Non-pigmented ciliary epithelial cell (primary cell): Measurements from ENCODE around the gene NAALADL2.
"Not testable (repeated sequence)": the region's sequence is repeated elsewhere in the genome, so short reads cannot be mapped to it uniquely, and the experiment has no call there.

Source experiments
- DNase-seq: peaks from one replicate; pipeline ENCODE4 v3.0.0-alpha.2; 2010; ENCODE audit warnings: low read depth

NAALADL2 gene

GRCh38 chr3:175267121-175267531 lies 408.0 kb downstream of the NAALADL2 start:
- no peak for DNase-seq

DNA sequence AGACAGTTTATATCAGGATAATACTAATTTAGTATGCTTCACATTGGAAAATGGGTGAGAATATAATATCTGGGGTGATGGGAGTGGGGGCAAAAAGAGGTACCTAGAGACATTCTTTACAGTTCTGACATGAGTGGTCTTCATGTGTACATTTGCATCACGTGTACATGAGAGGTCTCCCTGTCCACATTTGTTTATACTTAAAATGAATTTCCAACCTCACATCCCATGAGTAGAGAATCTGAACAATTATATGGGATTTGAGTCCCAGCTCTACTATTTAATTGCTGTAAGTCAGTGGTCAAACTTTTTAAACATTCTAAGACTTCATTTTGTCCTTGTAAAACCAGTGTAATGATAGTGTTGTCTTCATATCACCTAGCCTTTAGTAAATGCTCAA lies 408.4 kb downstream of the NAALADL2 start:
- DNase-seq: no peak

DNA sequence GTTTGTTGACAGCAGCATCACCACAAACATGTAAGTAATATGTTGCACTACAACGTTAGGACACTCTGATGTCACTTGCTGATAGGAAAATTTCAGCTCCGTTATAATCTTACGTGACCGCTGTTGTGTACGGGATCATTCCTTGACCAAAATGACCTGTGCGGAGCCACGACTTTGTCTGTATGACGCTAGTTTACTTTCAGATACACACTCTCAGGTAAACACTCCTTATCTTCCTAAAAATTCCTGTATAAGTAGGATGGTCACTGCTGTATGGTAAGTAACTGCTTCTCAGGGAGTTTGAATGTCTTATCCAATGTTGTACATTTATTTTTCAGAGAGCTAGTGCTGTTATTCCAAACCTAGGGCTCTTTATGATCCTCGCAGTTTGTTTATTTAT lies 410.3 kb downstream of the NAALADL2 start:
- DNase-seq: no peak

DNA sequence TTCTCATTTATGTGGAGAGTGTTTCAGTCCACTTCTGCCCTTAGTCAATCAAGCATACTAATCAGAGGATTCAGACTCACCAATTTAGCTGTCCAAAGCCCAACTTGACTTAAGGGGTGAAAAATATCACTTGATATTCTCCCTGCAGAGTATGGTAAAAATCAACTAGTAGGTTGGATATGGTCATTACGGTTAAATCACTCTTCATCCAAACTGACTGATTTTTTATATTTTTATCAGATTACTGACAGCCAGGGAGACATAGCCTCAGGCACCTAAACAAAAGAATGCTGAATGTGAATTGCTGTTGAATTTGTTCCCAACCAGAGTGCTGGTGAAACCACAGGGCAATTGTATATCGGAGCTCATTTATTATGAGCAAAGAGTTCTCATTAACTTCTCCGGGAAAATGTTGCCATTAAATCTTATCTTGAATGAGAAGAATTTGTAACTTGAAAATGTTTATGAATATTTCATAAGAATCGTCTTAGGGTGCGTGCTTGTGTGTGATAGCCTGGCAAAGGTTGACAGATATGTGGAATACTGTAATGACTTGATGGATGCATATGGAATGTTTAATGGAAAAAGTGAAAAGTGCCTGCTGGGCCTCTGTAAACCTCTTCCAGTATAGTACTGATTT lies 411.2 kb downstream of the NAALADL2 start:
- DNase-seq: no peak

DNA sequence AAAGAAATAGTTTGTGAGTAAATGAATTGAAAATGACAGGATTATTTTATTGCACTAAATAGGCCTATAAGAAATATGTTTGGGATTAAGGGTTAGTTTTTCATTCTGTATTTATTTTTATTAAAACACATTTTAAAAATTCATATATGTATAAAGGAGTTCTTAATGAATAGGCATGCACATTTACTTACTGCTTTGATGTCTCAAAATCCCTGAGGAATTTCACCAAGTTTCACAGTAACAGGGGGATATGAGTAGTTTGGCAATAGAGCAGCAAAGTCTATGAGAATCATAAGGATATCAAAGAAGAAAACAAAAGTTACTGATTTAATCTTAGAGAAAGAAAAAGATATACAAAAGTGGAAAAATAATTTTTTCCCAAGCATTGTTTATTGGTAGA lies 411.7 kb downstream of the NAALADL2 start:
- DNase-seq: no peak

- DNase-seq: not testable (repeated sequence)
Observed at GRCh38 chr3:175271465-175271864, 412.3 kb downstream of the NAALADL2 start.

GRCh38 chr3:175272392-175272791 lies 413.3 kb downstream of the NAALADL2 start:
- no peak for DNase-seq

- DNase-seq: no peak
Observed at GRCh38 chr3:175273573-175273972, 414.4 kb downstream of the NAALADL2 start.

DNA sequence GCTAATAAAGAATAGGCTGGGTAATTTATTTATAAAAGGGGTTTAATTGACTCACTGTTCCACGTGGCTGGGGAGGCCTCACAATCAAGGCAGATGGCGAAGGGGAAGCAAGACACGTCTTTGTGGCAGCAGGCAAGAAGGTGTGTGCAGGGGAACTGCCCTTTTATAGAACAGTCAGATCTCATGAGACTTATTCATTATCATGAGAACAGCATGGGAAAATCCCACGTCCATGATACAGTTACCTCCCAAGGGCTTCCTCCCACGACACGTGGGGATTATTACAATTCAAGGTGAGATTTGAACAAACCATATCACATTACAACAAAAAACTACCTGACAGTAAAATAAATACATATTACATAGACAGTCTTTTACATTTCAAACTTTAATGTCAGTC lies 414.9 kb downstream of the NAALADL2 start:
- DNase-seq: no peak

DNA sequence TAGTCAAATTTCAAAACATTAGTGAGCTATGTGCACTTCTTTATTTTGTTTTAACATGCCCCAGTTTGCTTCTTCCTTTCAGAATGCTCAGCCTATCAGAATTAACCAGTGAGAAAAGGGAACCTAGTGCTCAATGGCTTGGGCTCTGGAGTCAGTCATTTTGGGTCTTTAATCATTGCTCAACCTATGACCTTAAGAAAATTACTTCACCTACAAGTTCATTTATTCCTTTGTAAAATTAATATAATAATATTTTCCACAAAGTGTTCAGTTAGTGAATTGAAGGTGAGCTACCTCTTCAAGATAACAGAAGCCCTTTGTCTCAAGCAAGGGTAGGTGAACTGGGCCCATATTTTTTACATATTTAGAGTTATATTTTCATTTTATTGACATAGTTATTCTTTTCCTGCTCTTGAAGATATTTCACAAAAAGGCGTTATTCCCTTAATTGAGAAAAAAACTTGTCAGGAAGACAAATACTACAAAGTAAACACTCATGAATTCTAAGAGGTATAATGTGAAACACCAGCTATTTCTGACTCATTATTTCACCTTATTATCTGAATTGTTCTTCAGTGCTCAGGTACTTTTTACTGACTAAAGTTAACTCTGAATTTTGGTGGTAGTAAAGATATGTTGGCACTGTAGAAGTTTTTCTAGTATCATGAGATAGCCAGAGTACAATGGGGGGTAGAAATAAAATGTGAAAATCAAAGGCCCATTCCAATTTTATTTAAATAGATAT lies 415.5 kb downstream of the NAALADL2 start:
- no peak for DNase-seq

- DNase-seq: no peak
Observed at GRCh38 chr3:175278680-175279079, 419.5 kb downstream of the NAALADL2 start.

DNA sequence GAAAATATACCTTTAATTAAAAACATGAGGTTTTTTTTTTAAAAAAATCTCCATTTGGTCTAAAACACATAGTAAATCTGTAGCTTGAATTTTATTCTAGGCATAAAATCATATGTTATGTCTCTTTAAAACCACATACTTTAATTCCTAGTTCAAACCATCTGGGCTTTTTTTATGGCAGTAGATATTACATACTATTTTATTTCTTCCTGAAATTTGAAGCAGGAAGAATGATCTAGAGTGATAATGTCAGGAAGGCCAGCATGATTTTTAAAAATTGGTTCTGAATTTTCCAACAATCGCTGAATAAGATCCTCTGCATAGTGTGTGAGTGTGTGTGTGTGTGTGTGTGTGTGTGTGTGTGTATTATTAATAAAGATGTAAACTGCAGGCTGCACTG lies 420.3 kb downstream of the NAALADL2 start:
- no peak for DNase-seq

- no peak for DNase-seq
Observed at GRCh38 chr3:175279911-175280310, 420.8 kb downstream of the NAALADL2 start.

GRCh38 chr3:175287361-175287963 lies 428.3 kb downstream of the NAALADL2 start:
- peak; percentile 43 for DNase-seq

GRCh38 chr3:175288621-175289020 lies 429.5 kb downstream of the NAALADL2 start:
- DNase-seq: no peak

- DNase-seq: no peak
Observed at GRCh38 chr3:175294793-175295192, 435.7 kb downstream of the NAALADL2 start.

DNA sequence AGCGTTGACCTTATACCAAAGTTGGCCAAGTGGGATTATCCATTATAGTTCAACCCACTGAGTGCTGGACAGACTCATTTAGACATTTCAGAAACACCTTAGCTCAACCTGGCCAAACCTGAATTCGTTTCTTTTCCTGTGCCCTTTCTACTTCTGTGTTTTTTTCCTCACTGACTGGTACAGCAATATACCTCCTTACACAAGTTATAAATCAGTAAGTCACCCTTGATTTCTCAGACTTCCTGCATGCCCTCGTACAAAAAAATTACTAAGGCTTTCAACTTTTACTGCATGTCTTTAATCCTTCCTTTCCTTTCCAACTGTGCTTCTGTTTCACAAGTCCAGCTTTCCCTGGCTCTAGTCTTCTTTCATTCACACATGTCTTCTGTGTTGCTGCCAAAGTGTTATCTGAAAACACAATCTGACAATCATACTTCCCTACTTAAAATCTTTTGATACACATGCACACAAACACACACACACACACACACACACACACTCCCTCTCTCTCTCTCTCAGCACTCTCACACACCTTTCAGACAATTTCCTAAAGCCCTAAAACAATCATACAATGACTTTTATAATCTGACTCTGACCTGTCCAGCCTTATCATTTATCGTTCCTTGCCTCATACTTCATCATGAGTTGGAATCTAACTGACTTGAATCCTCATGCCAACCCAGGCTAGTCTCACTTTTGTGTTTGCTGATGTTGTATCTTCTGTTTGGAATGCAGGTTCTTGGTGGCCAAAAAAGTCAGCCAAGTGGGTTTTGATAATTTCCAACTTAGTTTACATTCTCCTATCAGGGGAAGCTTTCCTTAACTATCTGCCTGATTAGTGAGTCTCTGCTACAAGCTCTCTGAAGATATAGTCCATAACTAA lies 436.4 kb downstream of the NAALADL2 start:
- no peak for DNase-seq

GRCh38 chr3:175297216-175297615 lies 438.1 kb downstream of the NAALADL2 start:
- DNase-seq: no peak

GRCh38 chr3:175301741-175302140 lies 442.6 kb downstream of the NAALADL2 start:
- no peak for DNase-seq

- no peak for DNase-seq
Observed at GRCh38 chr3:175304404-175304803, 445.3 kb downstream of the NAALADL2 start.

DNA sequence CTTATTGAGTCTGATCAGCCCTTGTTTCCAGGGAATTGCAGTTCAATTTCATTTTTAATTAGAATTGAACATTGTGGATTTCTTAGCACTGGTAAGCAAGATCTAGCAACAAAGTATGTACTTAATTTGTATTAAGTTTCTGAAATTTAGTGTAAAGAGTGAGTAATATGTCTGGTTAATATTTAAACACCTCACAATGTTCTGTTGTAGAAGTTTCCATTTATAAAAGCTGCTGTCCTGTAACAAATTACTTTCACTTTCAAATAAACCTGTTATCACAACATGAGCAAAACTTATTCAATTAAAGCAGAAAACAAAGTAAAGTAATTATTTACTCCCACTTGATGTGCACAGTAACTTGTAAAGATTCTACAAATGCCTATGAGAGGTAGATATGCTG lies 448.5 kb downstream of the NAALADL2 start:
- no peak for DNase-seq

DNA sequence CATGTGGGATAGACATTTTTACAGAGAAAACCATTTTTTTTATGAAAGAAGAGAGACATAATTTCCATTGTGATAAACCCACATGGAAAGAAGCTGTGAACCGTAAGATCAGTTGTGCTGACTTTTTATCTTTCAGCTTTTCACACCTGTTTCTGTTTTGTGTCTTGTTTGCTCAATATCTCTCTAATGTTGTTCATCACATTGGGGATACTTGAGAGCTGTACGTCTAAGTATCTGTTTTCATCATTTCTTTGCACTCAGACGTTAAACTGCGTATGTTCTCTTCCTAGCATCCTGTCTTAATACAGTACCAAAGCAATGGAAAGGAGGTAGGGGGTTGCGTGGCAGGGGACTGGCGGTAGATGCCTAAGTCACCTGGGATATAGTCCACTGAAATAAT lies 449.0 kb downstream of the NAALADL2 start:
- DNase-seq: no peak
